AG09309 (cell line): ENCODE measurements around the gene HECW1.

Source experiments
- DNase-seq: peaks from one replicate; pipeline ENCODE4 v3.0.0-alpha.2; 2010; ENCODE audit warnings: low read depth
- H3K4me3 ChIP-seq: 2 replicates; pipeline ENCODE4 v1.5.1; 2011; ENCODE audit warnings: mild to moderate bottlenecking, low read depth, low read length, moderate library complexity; ENCODE audit not compliant: control insufficient read depth
- CTCF ChIP-seq: IDR thresholded peaks from 2 replicates; pipeline ENCODE4 v1.5.1; 2011; ENCODE audit warnings: mild to moderate bottlenecking, low read depth, low read length, inconsistent platforms; ENCODE audit not compliant: insufficient read depth, control insufficient read depth; ENCODE audit errors: missing control alignments

The HECW1 gene

GRCh38 chr7:43291789-43292188 lies 179.3 kb downstream of the HECW1 start:
- H3K4me3 ChIP-seq, result no peak overlapping the region
- DNase-seq, result no peak
- TF ChIP-seq CTCF, result no peak

GRCh38 chr7:43292384-43292783 lies 179.9 kb downstream of the HECW1 start:
- no peak overlapping the region for H3K4me3 ChIP-seq
- no peak for DNase-seq
- TF ChIP-seq CTCF, result no peak

- H3K4me3 ChIP-seq, result no peak overlapping the region
- peak; percentile 14 for DNase-seq
- no peak for TF ChIP-seq CTCF
Measured at GRCh38 chr7:43294080-43294630, 181.7 kb downstream of the HECW1 start.

DNA sequence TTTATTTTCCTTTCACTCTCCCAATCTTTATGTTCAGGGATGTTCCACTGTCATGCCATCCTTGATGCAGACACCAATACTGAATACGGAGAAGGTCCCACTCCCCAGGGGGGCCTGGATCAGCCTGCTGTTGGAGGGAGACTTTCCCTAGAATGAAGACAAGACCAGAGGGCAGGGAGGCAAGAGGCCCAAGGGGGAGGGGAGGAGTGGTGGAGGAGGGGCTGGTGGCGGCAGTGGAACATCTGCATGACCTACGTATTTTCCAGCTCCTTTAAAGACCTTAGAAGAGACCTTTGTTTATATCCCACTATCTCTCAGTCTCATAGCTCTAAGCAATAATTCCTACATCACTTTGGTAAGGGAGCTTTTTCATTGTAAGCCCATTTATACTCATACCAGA lies 183.0 kb downstream of the HECW1 start:
- no peak overlapping the region for H3K4me3 ChIP-seq
- no peak for TF ChIP-seq CTCF
- no peak for DNase-seq

DNA sequence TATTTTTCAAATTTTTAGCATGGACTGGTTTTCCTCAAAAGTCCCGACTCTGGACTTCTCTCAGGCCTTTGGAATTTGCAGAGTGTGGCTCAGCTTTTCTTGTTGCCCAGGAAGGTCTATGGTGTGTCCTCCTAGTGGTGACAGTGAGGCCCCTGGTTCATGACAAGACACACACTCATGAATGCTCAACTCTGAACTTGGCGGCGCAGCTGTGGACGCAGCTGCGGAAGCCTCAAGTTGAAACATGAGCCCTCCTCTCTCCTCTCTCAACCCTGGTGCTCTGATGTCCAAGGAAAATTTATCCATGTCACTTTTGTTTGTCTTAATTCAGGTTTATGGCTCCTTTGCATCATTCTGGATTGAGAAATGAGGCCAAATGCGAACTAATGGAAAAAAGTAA lies 183.9 kb downstream of the HECW1 start:
- no peak for TF ChIP-seq CTCF
- H3K4me3 ChIP-seq, result no peak overlapping the region
- no peak for DNase-seq

- H3K4me3 ChIP-seq, result no peak overlapping the region
- TF ChIP-seq CTCF, result no peak
- DNase-seq, result no peak
Measured at GRCh38 chr7:43298617-43299016, 186.2 kb downstream of the HECW1 start.

DNA sequence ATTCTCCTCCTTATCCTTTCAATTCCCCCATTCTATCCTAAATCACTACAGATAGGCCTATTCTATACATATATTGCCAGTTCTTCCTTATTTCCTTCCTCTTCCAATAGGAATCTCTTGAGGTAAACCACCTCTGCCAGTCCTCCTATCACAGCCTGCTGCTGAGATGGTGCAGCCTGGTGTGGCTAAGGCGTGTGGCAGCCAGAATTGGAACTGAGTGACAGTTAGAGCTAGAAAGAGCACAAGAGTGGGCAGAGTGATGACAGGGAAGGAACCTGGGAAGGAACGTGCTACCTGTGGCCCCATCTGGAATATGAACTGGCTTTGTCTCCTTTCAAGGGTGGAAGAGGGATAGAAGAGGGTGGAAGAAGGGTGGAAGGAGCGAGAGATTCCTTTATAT lies 187.7 kb downstream of the HECW1 start:
- TF ChIP-seq CTCF, result no peak
- H3K4me3 ChIP-seq, result no peak overlapping the region
- DNase-seq, result no peak
